H1 (cell line): Measurements from ENCODE around the gene CCDC83. TPM values are rescaled to one million over a fixed set of nuclear protein-coding genes. Genes with fewer than 3 reads are reported as not detected.

Source experiments
- CTCF ChIA-PET: fragments of 300-600 bp; sonication (Branson Sonifier 250); formaldehyde crosslinking; loops from one replicate; lab custom pipeline; 2021; ENCODE audit not compliant: partially characterized antibody; lab: Charles Lee
- POLR2A ChIA-PET: fragments of 300-600 bp; sonication (Branson Sonifier 250); formaldehyde crosslinking; loops from one replicate; lab custom pipeline; 2021; ENCODE audit warnings: inconsistent platforms; ENCODE audit not compliant: partially characterized antibody; lab: Charles Lee
- DNase-seq, 2 experiments: peaks; one replicate each; pipeline versions ENCODE4 v3.0.0 to v3.0.0-alpha.2; 2010 to 2022; ENCODE audit warnings: low spot score in 2 of 2, low read depth in 1 of 2, mixed read lengths in 1 of 2
- FAIRE-seq: peaks from 2 replicates; lab custom pipeline; 2011; peaks lifted over from hg19 to GRCh38; lab: Jason Lieb, UNC
- H2AFZ ChIP-seq: 2 replicates; pipeline ENCODE4 v1.8.1; 2012; ENCODE audit warnings: low read length, inconsistent platforms
- H2AK5ac ChIP-seq: 2 replicates; pipeline ENCODE4 v1.6.1; 2013; ENCODE audit warnings: low read depth, low read length
- H2BK120ac ChIP-seq: replicated peaks from 2 replicates; pipeline ENCODE3; 2013; ENCODE audit warnings: low read depth, low read length, inconsistent platforms
- H2BK12ac ChIP-seq: 2 replicates; pipeline ENCODE4 v1.6.1; 2013; ENCODE audit warnings: low read depth, low read length
- H2BK15ac ChIP-seq: 2 replicates; pipeline ENCODE4 v1.6.1; 2013; ENCODE audit warnings: low read length
- H2BK20ac ChIP-seq: 2 replicates; pipeline ENCODE4 v1.6.1; 2013; ENCODE audit warnings: low read length
- H2BK5ac ChIP-seq: 2 replicates; pipeline ENCODE4 v1.6.1; 2013; ENCODE audit warnings: low read depth, low read length
- H3K14ac ChIP-seq: 2 replicates; pipeline ENCODE4 v1.6.1; 2013; ENCODE audit warnings: inconsistent platforms; ENCODE audit not compliant: insufficient read length
- H3K18ac ChIP-seq: 2 replicates; pipeline ENCODE4 v1.6.1; 2013; ENCODE audit warnings: low read length; ENCODE audit errors: extremely low read depth
- H3K23ac ChIP-seq: 2 replicates; pipeline ENCODE4 v1.6.1; 2013; ENCODE audit warnings: inconsistent platforms; ENCODE audit not compliant: insufficient read length
- H3K23me2 ChIP-seq: 2 replicates; pipeline ENCODE4 v1.6.1; 2013; ENCODE audit warnings: low read depth, low read length
- H3K27ac ChIP-seq: 2 replicates; pipeline ENCODE4 v1.6.1; 2011; ENCODE audit warnings: low read depth, low read length, inconsistent platforms
- H3K27me3 ChIP-seq, 4 experiments: replicated peaks in 1 of 4; 1 replicate in 1 of 4; 2 replicates in 3 of 4; pipeline versions ENCODE4 v1.6.1 to v1.8.1; 2011 to 2013; ENCODE audit warnings: low read length in 3 of 4, mild to moderate bottlenecking in 3 of 4, inconsistent platforms in 2 of 4, mixed read lengths in 2 of 4, moderate library complexity in 1 of 4; ENCODE audit not compliant: control insufficient read depth in 3 of 4, insufficient read depth in 3 of 4; ENCODE audit errors: extremely low read depth in 1 of 4
- H3K36me3 ChIP-seq, 4 experiments: 2 replicates each; pipeline versions ENCODE4 v1.6.1 to v1.8.1; 2011 to 2013; ENCODE audit warnings: mild to moderate bottlenecking in 4 of 4, low read length in 3 of 4, moderate library complexity in 2 of 4, control low read depth in 1 of 4, inconsistent platforms in 1 of 4; ENCODE audit not compliant: insufficient read depth in 4 of 4, control insufficient read depth in 2 of 4
- H3K4ac ChIP-seq: replicated peaks from 2 replicates; pipeline ENCODE3; 2013; ENCODE audit warnings: low read length, low read depth, mixed read lengths, inconsistent platforms; ENCODE audit not compliant: insufficient read length
- H3K4me1 ChIP-seq, 4 experiments: replicated peaks in 1 of 4; 1 replicate in 1 of 4; 2 replicates in 3 of 4; pipeline versions ENCODE4 v1.6.1 to v1.8.1; 2011 to 2013; ENCODE audit warnings: low read length in 3 of 4, inconsistent platforms in 2 of 4, mixed read lengths in 1 of 4; ENCODE audit not compliant: insufficient read depth in 4 of 4, control insufficient read depth in 3 of 4
- H3K4me2 ChIP-seq, 2 experiments: 2 replicates each; pipeline versions ENCODE4 v1.6.1 to v1.8.1; 2011 to 2013; ENCODE audit warnings: low read depth in 2 of 2, low read length in 2 of 2, control low read depth in 1 of 2, inconsistent platforms in 1 of 2, mild to moderate bottlenecking in 1 of 2; ENCODE audit not compliant: insufficient read depth in 1 of 2
- H3K4me3 ChIP-seq, 4 experiments: fragments of 200-600, 300-600 bp in 1 of 4; sonication (generic), shearing (Covaris generic), sonication (Bioruptor Twin) in 1 of 4; 2 replicates each; pipeline versions ENCODE4 v1.5.1 to v1.8.1; 2011 to 2016; ENCODE audit warnings: low read length in 4 of 4, low read depth in 3 of 4, control low read depth in 2 of 4, inconsistent platforms in 2 of 4, mild to moderate bottlenecking in 2 of 4, mixed read lengths in 1 of 4, moderate library complexity in 1 of 4; ENCODE audit not compliant: insufficient read depth in 2 of 4; ENCODE audit errors: extremely low read depth in 1 of 4
- H3K56ac ChIP-seq: replicated peaks from 2 replicates; pipeline ENCODE3; 2013; ENCODE audit warnings: low read depth, mild to moderate bottlenecking, mixed read lengths, low read length, inconsistent platforms; ENCODE audit not compliant: insufficient read length
- H3K79me1 ChIP-seq: 2 replicates; pipeline ENCODE4 v1.6.1; 2013; ENCODE audit warnings: low read depth, low read length, control low read depth
- H3K79me2 ChIP-seq, 2 experiments: 2 replicates each; pipeline versions ENCODE4 v1.6.1 to v1.8.1; 2012 to 2013; ENCODE audit warnings: low read length in 2 of 2, mild to moderate bottlenecking in 2 of 2, inconsistent platforms in 1 of 2; ENCODE audit not compliant: insufficient read depth in 2 of 2, control insufficient read depth in 1 of 2
- H3K9ac ChIP-seq, 4 experiments: replicated peaks in 1 of 4; 1 replicate in 1 of 4; 2 replicates in 3 of 4; pipeline versions ENCODE4 v1.6.1 to v1.8.1; 2011 to 2013; ENCODE audit warnings: low read depth in 3 of 4, low read length in 3 of 4, control low read depth in 2 of 4, mild to moderate bottlenecking in 2 of 4, moderate library complexity in 2 of 4, inconsistent platforms in 1 of 4; ENCODE audit errors: extremely low read depth in 1 of 4
- H3K9me3 ChIP-seq, 2 experiments: 2 replicates each; pipeline versions ENCODE4 v1.6.1 to v1.8.1; 2012 to 2013; ENCODE audit warnings: mild to moderate bottlenecking in 2 of 2, moderate library complexity in 2 of 2, control low read depth in 1 of 2, inconsistent platforms in 1 of 2, low read depth in 1 of 2, low read length in 1 of 2, mixed read lengths in 1 of 2; ENCODE audit not compliant: insufficient read depth in 2 of 2
- H4K20me1 ChIP-seq, 2 experiments: replicated peaks in 1 of 2; 2 replicates each; pipeline versions ENCODE3 to v1.8.1; 2011 to 2013; ENCODE audit warnings: inconsistent platforms in 2 of 2, low read length in 2 of 2, mild to moderate bottlenecking in 1 of 2; ENCODE audit not compliant: insufficient read depth in 2 of 2, control insufficient read depth in 1 of 2
- H4K5ac ChIP-seq: 2 replicates; pipeline ENCODE4 v1.6.1; 2013; ENCODE audit warnings: low read length, low read depth, mixed read lengths, inconsistent platforms; ENCODE audit not compliant: insufficient read length
- H4K8ac ChIP-seq: 2 replicates; pipeline ENCODE4 v1.8.0; 2013; ENCODE audit warnings: mild to moderate bottlenecking, moderate library complexity, low read length, inconsistent platforms; ENCODE audit not compliant: insufficient read depth; ENCODE audit errors: extremely low read depth
- H4K91ac ChIP-seq: replicated peaks from 2 replicates; pipeline ENCODE3; 2013; ENCODE audit warnings: low read length, mixed read lengths, inconsistent platforms; ENCODE audit not compliant: insufficient read length
- CBX5 ChIP-seq: fragments of 300-800, 300-1000 bp; sonication (generic); IDR thresholded peaks from 2 replicates; pipeline ENCODE4 v1.7.1; 2016; ENCODE audit warnings: antibody characterized with exemption, low read length, low read depth
- EP300 ChIP-seq, 2 experiments: IDR thresholded peaks; 1 replicate in 1 of 2; 2 replicates in 1 of 2; pipeline ENCODE4 v1.6.1; 2011 to 2012; ENCODE audit warnings: low read depth in 2 of 2, low read length in 2 of 2, mild to moderate bottlenecking in 2 of 2, borderline replicate concordance in 1 of 2, inconsistent platforms in 1 of 2, moderate library complexity in 1 of 2
- KDM1A ChIP-seq: fragments of 200-600, 300-600 bp; sonication (generic); IDR thresholded peaks from 2 replicates; pipeline ENCODE4 v1.7.1; 2016; ENCODE audit warnings: mild to moderate bottlenecking, low read length, borderline replicate concordance
- KDM4A ChIP-seq: IDR thresholded peaks from one replicate; pipeline ENCODE4 v1.7.1; 2012; ENCODE audit warnings: low read depth, mild to moderate bottlenecking, moderate library complexity, low read length, inconsistent platforms; ENCODE audit not compliant: severe bottlenecking
- SIRT6 ChIP-seq: IDR thresholded peaks from one replicate; pipeline ENCODE4 v1.7.1; 2012; ENCODE audit warnings: low read length, inconsistent platforms
- SIX5 ChIP-seq: IDR thresholded peaks from 2 replicates; pipeline ENCODE4 v1.6.1; 2011; ENCODE audit warnings: mild to moderate bottlenecking, low read depth, low read length
- SP2 ChIP-seq: IDR thresholded peaks from 2 replicates; pipeline ENCODE4 v1.6.1; 2012; ENCODE audit warnings: mild to moderate bottlenecking, low read length, inconsistent platforms
- SP4 ChIP-seq: IDR thresholded peaks from 2 replicates; pipeline ENCODE4 v1.6.1; 2012; ENCODE audit warnings: low read length, inconsistent platforms
- TCF12 ChIP-seq: IDR thresholded peaks from 2 replicates; pipeline ENCODE4 v1.6.1; 2011; ENCODE audit warnings: low read depth, mild to moderate bottlenecking, low read length
- ZNF274 ChIP-seq: IDR thresholded peaks from 2 replicates; pipeline ENCODE4 v1.7.0; 2012; ENCODE audit warnings: low read length, borderline replicate concordance; ENCODE audit errors: extremely low read depth
- WGBS, 2 experiments: shearing (Covaris generic) in 1 of 2; methylation state at CpG; one replicate each; pipeline versions ENCODE4 v1.1.6 to v1.1.7; 2013 to 2015; ENCODE audit warnings: low lambda C conversion rate in 2 of 2, mixed read lengths in 2 of 2, inconsistent platforms in 1 of 2, low coverage in 1 of 2, missing lambda C conversion rate in 1 of 2; ENCODE audit not compliant: insufficient replicate concordance in 2 of 2, insufficient coverage in 1 of 2, insufficient read length in 1 of 2; ENCODE audit errors: extremely low coverage in 1 of 2, missing lambda C conversion rate in 1 of 2; 5-methylcytosine and 5-hydroxymethylcytosine counted together
- polyA plus RNA-seq, 7 experiments: library from polyadenylated mRNA; depleted of rRNA in 3 of 7; stranded (reverse) in 5 of 7; unstranded in 2 of 7; fragments of >200 nt in 5 of 7; fragments of 200-250 nt in 2 of 7; gene quantifications; 1 replicate in 5 of 7; 2 replicates in 1 of 7; 4 replicates in 1 of 7; pipeline versions ENCODE4 v1.2.1 to v1.2.3, GENCODE V29; 2011 to 2013; ENCODE audit warnings: missing spikeins in 2 of 7, mixed read lengths in 2 of 7
- total RNA-seq: library from RNA; stranded (reverse); fragmentation: NEBNext Ultra II Directional; extraction: Animal tissue kit (Norgen Biotek cat#: 25700); gene quantifications from 2 replicates; pipeline ENCODE4 v1.2.1, GENCODE V29; 2021
- TF ChIP-seq, protein P1 (sequence below): IDR thresholded peaks from 2 replicates; pipeline ENCODE4 v1.6.1; 2012; ENCODE audit warnings: inconsistent platforms
- TF ChIP-seq, protein P2 (sequence below): IDR thresholded peaks from 2 replicates; pipeline ENCODE4 v1.6.1; 2012; ENCODE audit warnings: inconsistent platforms

Gene CCDC83
- total and polyA plus RNA-seq, 2 of the 8 experiments (the other 6 are each of a cell fraction or from before 2014, with no cell fraction given): not detected

DNA sequence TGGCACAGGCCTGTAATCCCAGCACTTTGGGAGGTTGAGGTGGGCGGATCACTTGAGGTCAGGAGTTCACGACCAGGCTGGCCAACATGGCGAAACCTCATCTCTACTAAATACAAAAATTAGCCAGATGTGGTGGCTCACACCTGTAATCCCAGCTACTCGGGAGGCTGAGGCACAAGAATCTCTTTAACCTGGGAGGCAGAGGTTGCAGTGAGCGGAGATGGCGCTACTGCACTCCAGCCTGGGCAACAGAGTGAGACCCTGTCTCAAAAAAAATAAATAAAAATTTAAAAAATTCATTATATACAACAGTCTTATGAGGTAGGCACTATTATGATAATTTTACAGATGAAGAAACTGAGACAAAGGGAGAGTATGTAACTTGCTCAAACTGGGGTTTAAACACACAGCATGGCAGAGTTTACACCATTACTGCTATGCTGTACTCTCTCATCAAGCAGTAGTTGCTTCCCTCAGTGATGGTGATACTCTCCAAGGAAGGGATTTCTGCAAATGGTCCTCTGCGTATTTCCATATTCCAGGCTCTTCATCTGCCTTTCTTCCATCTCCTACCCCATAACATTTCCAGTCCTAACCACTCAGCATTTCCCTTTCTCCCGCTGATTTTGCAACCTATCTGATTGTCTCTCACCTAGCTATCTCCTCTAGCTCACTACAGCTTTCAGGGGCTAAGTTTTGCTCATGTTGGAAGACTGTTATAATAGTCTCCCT is 95.3 kb downstream of the CCDC83 start:
- DNase-seq: no peak
- Histone ChIP-seq H2AFZ (no peak overlapping the region), H4K8ac (no peak overlapping the region), H3K27ac (no peak overlapping the region), H2BK12ac (no peak overlapping the region), H4K91ac (no peak overlapping the region), H3K9me3 (peaks cover 0 to 2% of the 10 kb centered on the region in 2 experiments; a peak in 1 of 4 replicates), H3K36me3 (peaks cover 0 to under 1% (median 0%) of the 10 kb centered on the region in 4 experiments; a peak in 3 of 8 replicates), H3K79me2 (no peaks in the 10 kb centered on the region), H2BK120ac (no peak overlapping the region), H3K4me1 (no peaks in the 10 kb centered on the region), H2AK5ac (no peak overlapping the region), H3K4me3 (no peak overlapping the region), H3K18ac (no peak overlapping the region), H3K9ac (no peak overlapping the region), H3K23me2 (no peaks in the 10 kb centered on the region), H2BK5ac (no peak overlapping the region), H3K4me2 (no peak overlapping the region), H3K27me3 (no peaks in the 10 kb centered on the region), H4K5ac (no peak overlapping the region), H3K14ac (no peak overlapping the region), H2BK15ac (no peak overlapping the region), H3K56ac (no peak overlapping the region), H3K79me1 (no peaks in the 10 kb centered on the region), H3K4ac (no peak overlapping the region), H4K20me1 (no peaks in the 10 kb centered on the region), H3K23ac (no peak overlapping the region), H2BK20ac (no peak overlapping the region)
- CTCF ChIA-PET: interaction anchor here (1.1 kb wide), 1 partner anchor 12 kb away, joined by 3 read pairs; no protein-coding TSS in a partner anchor
- 88% methylated on average over 8 of the region's 8 CpGs; no CpG with 5 or more reads in 1 of the 2 experiments for WGBS, 2 experiments
- no peak for FAIRE-seq
- POLR2A ChIA-PET: interaction anchor here (1.5 kb wide), 1 partner anchor 11 kb away, joined by 4 read pairs; no protein-coding TSS in a partner anchor
- TF ChIP-seq, protein P1, sequence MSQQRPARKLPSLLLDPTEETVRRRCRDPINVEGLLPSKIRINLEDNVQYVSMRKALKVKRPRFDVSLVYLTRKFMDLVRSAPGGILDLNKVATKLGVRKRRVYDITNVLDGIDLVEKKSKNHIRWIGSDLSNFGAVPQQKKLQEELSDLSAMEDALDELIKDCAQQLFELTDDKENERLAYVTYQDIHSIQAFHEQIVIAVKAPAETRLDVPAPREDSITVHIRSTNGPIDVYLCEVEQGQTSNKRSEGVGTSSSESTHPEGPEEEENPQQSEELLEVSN: no peak
- TF ChIP-seq CBX5 (no peak), KDM4A (no peak), EP300 (IDR thresholded peaks at IDR 0.05; ENCODE audit: borderline replicate concordance in 1 of 2, low read depth in 2 of 2, low read length in 2 of 2) (no peak), SIX5 (no peak), SIRT6 (no peak), SP2 (no peak), TCF12 (no peak), SP4 (no peak), ZNF274 (no peak), KDM1A (no peak)
- TF ChIP-seq, protein P2, sequence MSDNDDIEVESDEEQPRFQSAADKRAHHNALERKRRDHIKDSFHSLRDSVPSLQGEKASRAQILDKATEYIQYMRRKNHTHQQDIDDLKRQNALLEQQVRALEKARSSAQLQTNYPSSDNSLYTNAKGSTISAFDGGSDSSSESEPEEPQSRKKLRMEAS: no peak
